Measurements from ENCODE around the gene EMC10. TPM values are rescaled to one million over a fixed set of nuclear protein-coding genes. Genes with fewer than 3 reads are reported as not detected.

EMC10 gene
- total and polyA plus RNA-seq, 3 experiments from 2014 or later: 11.4 to 74.8 (median 74.7) TPM

DNA sequence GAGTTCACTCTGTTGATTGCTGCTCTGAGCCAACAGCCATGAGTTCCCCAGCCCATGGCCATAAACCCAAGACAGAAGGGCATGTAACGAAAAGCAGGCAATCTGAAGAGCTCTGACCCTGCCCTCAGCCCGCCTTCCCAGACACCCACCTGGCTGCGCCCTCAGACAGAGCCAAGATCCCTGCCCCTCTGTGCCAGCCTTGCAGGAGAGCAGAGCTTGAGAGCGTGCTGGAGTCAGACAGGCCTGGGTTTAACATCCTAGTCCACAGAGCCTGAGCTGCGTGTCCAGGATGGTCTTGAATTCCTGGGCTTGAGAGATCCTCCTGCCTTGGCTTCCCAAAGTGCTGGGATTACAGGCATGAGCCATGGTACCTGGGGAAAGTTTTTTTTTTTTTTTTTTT, 19.0 kb upstream of the EMC10 start:
- H3K4me1 Mint-ChIP-seq: peaks cover 0 to 3% (median 1%) of the 10 kb centered on the region in 3 donors
- Histone ChIP-seq H3K4me1 (ENCODE audit: insufficient read depth, low read length) (no peaks in the 10 kb centered on the region), H3K36me3 (ENCODE audit: insufficient read depth, low read length) (no peaks in the 10 kb centered on the region), H3K4me3 (ENCODE audit: low read length) (no peak overlapping the region), H3K9me3 (ENCODE audit: low read length) (no peaks in the 10 kb centered on the region), H3K27ac (ENCODE audit: low read depth, low read length) (no peak overlapping the region), H3K27me3 (ENCODE audit: insufficient read depth, low read length, poor library complexity, severe bottlenecking) (no peaks in the 10 kb centered on the region)
- ChIA-PET POLR2A (no interaction called here), CTCF (interaction anchor here (1.2 kb wide), 1 partner anchor 100 kb away, joined by 3 read pairs; no protein-coding TSS in a partner anchor)
- no peak overlapping the region for H3K4me3 Mint-ChIP-seq
- H3K36me3 Mint-ChIP-seq: no peaks in the 10 kb centered on the region
- no peaks in the 10 kb centered on the region for H3K9me3 Mint-ChIP-seq
- peaks cover 5 to 23% of the 10 kb centered on the region in 2 donors for H3K27me3 Mint-ChIP-seq
- no peak for DNase-seq
- no peak overlapping the region for H3K27ac Mint-ChIP-seq

- H3K4me1 ChIP-seq (ENCODE audit: insufficient read depth, low read length): no peaks in the 10 kb centered on the region
- Mint-ChIP-seq H3K4me3 (no peak overlapping the region), H3K27me3 (peaks cover 8 to 27% of the 10 kb centered on the region in 2 donors), H3K4me1 (peaks cover 0 to 3% (median 1%) of the 10 kb centered on the region in 3 donors), H3K9me3 (no peaks in the 10 kb centered on the region), H3K27ac (no peak overlapping the region), H3K36me3 (peaks cover 0 to 1% (median 0%) of the 10 kb centered on the region in 3 donors)
- H3K4me3 ChIP-seq (ENCODE audit: low read length): no peak overlapping the region
- no peaks in the 10 kb centered on the region for H3K9me3 ChIP-seq (ENCODE audit: low read length)
- ChIA-PET CTCF (interaction anchor here (0.6 kb wide), 1 partner anchor 90 kb away, joined by 3 read pairs; no protein-coding TSS in a partner anchor), POLR2A (no interaction called here)
- DNase-seq: no peak
- no peak overlapping the region for H3K27ac ChIP-seq (ENCODE audit: low read depth, low read length)
- no peaks in the 10 kb centered on the region for H3K27me3 ChIP-seq (ENCODE audit: insufficient read depth, low read length, poor library complexity, severe bottlenecking)
- H3K36me3 ChIP-seq (ENCODE audit: insufficient read depth, low read length): no peaks in the 10 kb centered on the region
Measured at GRCh38 chr19:50458396-50459066, 17.8 kb upstream of the EMC10 start.

DNA sequence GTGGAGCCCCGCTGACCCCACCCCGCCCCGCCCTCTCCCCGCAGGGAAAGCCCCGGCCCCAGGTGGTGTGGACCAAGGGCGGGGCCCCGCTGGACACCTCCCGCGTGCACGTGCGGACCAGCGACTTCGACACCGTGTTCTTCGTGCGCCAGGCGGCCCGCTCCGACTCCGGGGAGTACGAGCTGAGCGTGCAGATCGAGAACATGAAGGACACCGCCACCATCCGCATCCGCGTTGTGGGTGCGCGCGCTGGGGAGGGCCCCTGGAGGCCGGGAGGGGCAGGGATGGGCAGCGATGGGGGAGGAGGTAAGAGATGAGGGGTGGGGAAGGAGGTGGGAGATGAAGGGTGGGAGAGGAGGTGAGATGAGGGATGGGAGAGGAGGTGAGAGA, 17.2 kb upstream of the EMC10 start:
- Mint-ChIP-seq H3K36me3 (peaks cover 0 to 1% (median 0%) of the 10 kb centered on the region in 3 donors), H3K4me3 (no peak overlapping the region), H3K4me1 (peaks cover 0 to 3% (median 1%) of the 10 kb centered on the region in 3 donors), H3K27ac (no peak overlapping the region), H3K27me3 (peaks cover 8 to 27% of the 10 kb centered on the region in 2 donors), H3K9me3 (no peaks in the 10 kb centered on the region)
- CTCF ChIA-PET: interaction anchor here (0.6 kb wide), 1 partner anchor 90 kb away, joined by 3 read pairs; no protein-coding TSS in a partner anchor
- Histone ChIP-seq H3K36me3 (ENCODE audit: insufficient read depth, low read length) (no peaks in the 10 kb centered on the region), H3K27ac (ENCODE audit: low read depth, low read length) (no peak overlapping the region), H3K4me1 (ENCODE audit: insufficient read depth, low read length) (no peaks in the 10 kb centered on the region), H3K9me3 (ENCODE audit: low read length) (no peaks in the 10 kb centered on the region), H3K27me3 (ENCODE audit: insufficient read depth, low read length, poor library complexity, severe bottlenecking) (no peaks in the 10 kb centered on the region), H3K4me3 (ENCODE audit: low read length) (no peak overlapping the region)
- no peak for DNase-seq
- POLR2A ChIA-PET: no interaction called here

- no peak overlapping the region for H3K4me3 ChIP-seq (ENCODE audit: low read length)
- H3K4me1 ChIP-seq (ENCODE audit: insufficient read depth, low read length): no peaks in the 10 kb centered on the region
- no peaks in the 10 kb centered on the region for H3K9me3 ChIP-seq (ENCODE audit: low read length)
- H3K27me3 ChIP-seq (ENCODE audit: insufficient read depth, low read length, poor library complexity, severe bottlenecking): no peaks in the 10 kb centered on the region
- POLR2A ChIA-PET: interaction anchor here (0.7 kb wide), 1 partner anchor 1093 kb away, joined by 4 read pairs; no protein-coding TSS in a partner anchor
- no peaks in the 10 kb centered on the region for H3K9me3 Mint-ChIP-seq
- H3K27ac ChIP-seq (ENCODE audit: low read depth, low read length): no peak overlapping the region
- no peak overlapping the region for H3K4me3 Mint-ChIP-seq
- H3K4me1 Mint-ChIP-seq: peaks cover 0 to 3% (median 1%) of the 10 kb centered on the region in 3 donors
- no peaks in the 10 kb centered on the region for H3K36me3 ChIP-seq (ENCODE audit: insufficient read depth, low read length)
- H3K27ac Mint-ChIP-seq: no peak overlapping the region
- CTCF ChIA-PET: interaction anchor here (1.3 to 4.5 kb wide), 2 partner anchors 100 to 102 kb away, joined by 3 to 27 read pairs; no protein-coding TSS in a partner anchor
- peaks cover 8 to 27% of the 10 kb centered on the region in 2 donors for H3K27me3 Mint-ChIP-seq
- DNase-seq: no peak
- peaks cover 0 to 1% (median 0%) of the 10 kb centered on the region in 3 donors for H3K36me3 Mint-ChIP-seq
Measured at GRCh38 chr19:50459638-50460037, 16.7 kb upstream of the EMC10 start.

- Histone ChIP-seq H3K27me3 (ENCODE audit: insufficient read depth, low read length, poor library complexity, severe bottlenecking) (no peaks in the 10 kb centered on the region), H3K9me3 (ENCODE audit: low read length) (no peaks in the 10 kb centered on the region), H3K4me3 (ENCODE audit: low read length) (no peak overlapping the region), H3K36me3 (ENCODE audit: insufficient read depth, low read length) (no peaks in the 10 kb centered on the region), H3K27ac (ENCODE audit: low read depth, low read length) (no peak overlapping the region), H3K4me1 (ENCODE audit: insufficient read depth, low read length) (no peaks in the 10 kb centered on the region)
- Mint-ChIP-seq H3K9me3 (no peaks in the 10 kb centered on the region), H3K4me3 (no peak overlapping the region), H3K27ac (peak overlapping the region in 1 of 8 donors; percentile 25), H3K36me3 (peaks cover 0 to 1% (median 0%) of the 10 kb centered on the region in 3 donors), H3K27me3 (peaks cover 8 to 26% of the 10 kb centered on the region in 2 donors), H3K4me1 (peaks cover 0 to 3% (median 1%) of the 10 kb centered on the region in 3 donors)
- DNase-seq: no peak
- ChIA-PET POLR2A (interaction anchor here (0.7 kb wide), 1 partner anchor 1093 kb away, joined by 4 read pairs; no protein-coding TSS in a partner anchor), CTCF (interaction anchor here (0.7 to 4.5 kb wide), 8 partner anchors 18 to 107 kb away, joined by 3 to 27 read pairs (median 4); partner anchors contain the start of gene JOSD2)
Measured at GRCh38 chr19:50460161-50460765, 16.0 kb upstream of the EMC10 start.

DNA sequence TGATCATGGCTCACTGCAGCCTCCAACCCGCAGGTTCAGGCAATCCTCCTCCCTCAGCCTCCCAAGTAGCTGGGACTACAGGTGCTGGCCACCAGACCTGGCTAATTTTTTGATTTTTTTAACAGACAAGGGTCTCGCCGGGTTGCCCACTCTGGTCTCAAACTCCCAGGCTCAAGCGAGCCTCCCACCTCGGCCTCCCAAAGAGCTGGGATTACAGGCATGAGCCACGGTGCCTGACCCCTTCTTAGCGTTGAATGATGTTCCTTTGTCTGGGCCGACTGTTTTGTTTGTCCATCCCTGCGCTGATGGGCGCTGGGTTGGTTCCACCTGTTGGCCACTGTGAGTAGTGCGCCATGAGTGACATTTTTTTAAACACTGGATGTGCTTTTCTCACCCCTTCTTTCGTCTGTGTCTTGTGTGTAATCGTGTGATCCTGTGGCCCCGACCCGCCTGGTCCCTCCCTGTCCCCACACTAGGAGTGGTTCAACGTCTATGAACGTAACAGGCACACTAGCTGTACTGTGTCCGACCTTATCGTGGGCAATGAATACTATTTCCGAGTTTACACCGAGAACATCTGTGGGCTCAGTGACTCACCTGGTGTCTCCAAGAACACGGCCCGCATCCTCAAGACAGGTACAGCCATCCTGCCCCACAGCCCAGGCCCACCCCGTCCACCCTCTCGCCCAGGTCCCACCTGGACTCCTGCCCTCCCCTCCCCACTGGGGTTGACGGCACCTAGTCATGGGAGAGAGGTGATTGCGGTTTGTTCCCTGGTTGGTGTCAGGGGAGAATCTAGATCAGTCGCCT, 15.0 kb upstream of the EMC10 start:
- H3K27ac Mint-ChIP-seq: peak overlapping the region in 1 of 8 donors; percentile 47
- H3K27me3 ChIP-seq (ENCODE audit: insufficient read depth, low read length, poor library complexity, severe bottlenecking): no peaks in the 10 kb centered on the region

GRCh38 chr19:50462970-50463369, 13.3 kb upstream of the EMC10 start:
- no peak for DNase-seq
- no peaks in the 10 kb centered on the region for H3K36me3 ChIP-seq (ENCODE audit: insufficient read depth, low read length)
- ChIA-PET POLR2A (no interaction called here), CTCF (interaction anchor here (1.1 to 4.5 kb wide), 3 partner anchors 9 to 129 kb away, joined by 3 to 27 read pairs (median 3); no protein-coding TSS in a partner anchor)
- Mint-ChIP-seq H3K9me3 (no peaks in the 10 kb centered on the region), H3K36me3 (peaks cover 0 to 1% (median 0%) of the 10 kb centered on the region in 3 donors), H3K4me1 (peaks cover 0 to 3% (median 1%) of the 10 kb centered on the region in 3 donors), H3K27me3 (peaks cover 5 to 18% of the 10 kb centered on the region in 2 donors), H3K4me3 (no peak overlapping the region), H3K27ac (no peak overlapping the region)
- no peak overlapping the region for H3K27ac ChIP-seq (ENCODE audit: low read depth, low read length)
- H3K27me3 ChIP-seq (ENCODE audit: insufficient read depth, low read length, poor library complexity, severe bottlenecking): no peaks in the 10 kb centered on the region
- no peak overlapping the region for H3K4me3 ChIP-seq (ENCODE audit: low read length)
- no peaks in the 10 kb centered on the region for H3K4me1 ChIP-seq (ENCODE audit: insufficient read depth, low read length)
- H3K9me3 ChIP-seq (ENCODE audit: low read length): no peaks in the 10 kb centered on the region

More for the DNA sequence above, 15.0 kb upstream of the EMC10 start:
- Mint-ChIP-seq H3K4me1 (peaks cover 0 to 3% (median 1%) of the 10 kb centered on the region in 3 donors), H3K27me3 (peaks cover 5 to 27% of the 10 kb centered on the region in 2 donors), H3K9me3 (no peaks in the 10 kb centered on the region), H3K36me3 (peaks cover 0 to 1% (median 0%) of the 10 kb centered on the region in 3 donors), H3K4me3 (no peak overlapping the region)
- peak; percentile 28 to 63 (median 42) for DNase-seq
- Histone ChIP-seq H3K4me3 (ENCODE audit: low read length) (no peak overlapping the region), H3K36me3 (ENCODE audit: insufficient read depth, low read length) (no peaks in the 10 kb centered on the region), H3K4me1 (ENCODE audit: insufficient read depth, low read length) (no peaks in the 10 kb centered on the region), H3K9me3 (ENCODE audit: low read length) (no peaks in the 10 kb centered on the region), H3K27ac (ENCODE audit: low read depth, low read length) (no peak overlapping the region)
- ChIA-PET POLR2A (interaction anchor here (0.7 kb wide), 1 partner anchor 18 kb away, joined by 3 read pairs; no protein-coding TSS in a partner anchor), CTCF (interaction anchor here (0.7 to 4.5 kb wide), 10 partner anchors 9 to 108 kb away, joined by 3 to 27 read pairs (median 3); partner anchors contain the start of gene JOSD2)

Measured in CD8-positive, alpha-beta memory T cell (primary cell).